GM23248 (cell line): Measurements from ENCODE around the gene B3GALNT1. TPM values are rescaled to one million over a fixed set of nuclear protein-coding genes. Genes with fewer than 3 reads are reported as not detected.
"Not testable (repeated sequence)": the region's sequence is repeated elsewhere in the genome, so short reads cannot be mapped to it uniquely, and the experiment has no call there.

ENCODE experiments used
- DNase-seq: peaks from one replicate; pipeline ENCODE4 v3.0.0-alpha.2; 2015
- H2AFZ ChIP-seq: fragments of 200-600 bp; sonication (generic); 2 replicates; pipeline ENCODE4 v1.6.1; 2016; ENCODE audit warnings: antibody characterized with exemption
- H3F3A ChIP-seq: fragments of 200-600 bp; sonication (generic); 2 replicates; pipeline ENCODE4 v1.6.1; 2016; ENCODE audit warnings: mild to moderate bottlenecking, antibody characterized with exemption, mixed run types; ENCODE audit not compliant: insufficient read depth
- H3K27ac ChIP-seq: fragments of 200-600 bp; sonication (generic); 2 replicates; pipeline ENCODE4 v1.5.1; 2016; ENCODE audit warnings: mild to moderate bottlenecking
- H3K27me3 ChIP-seq: fragments of 200-600 bp; sonication (generic); replicated peaks from 2 replicates; pipeline ENCODE4 v1.6.1; 2016; ENCODE audit warnings: mild to moderate bottlenecking; ENCODE audit not compliant: insufficient read depth
- H3K36me3 ChIP-seq: fragments of 200-600 bp; sonication (generic); 2 replicates; pipeline ENCODE4 v1.6.1; 2016; ENCODE audit warnings: low read depth, mild to moderate bottlenecking
- H3K4me1 ChIP-seq: fragments of 200-600 bp; sonication (generic); 2 replicates; pipeline ENCODE4 v1.6.1; 2016; ENCODE audit warnings: mild to moderate bottlenecking; ENCODE audit not compliant: insufficient read depth
- H3K4me2 ChIP-seq: fragments of 200-600 bp; sonication (generic); one replicate; pipeline ENCODE4 v1.6.1; 2016; ENCODE audit warnings: mild to moderate bottlenecking; ENCODE audit not compliant: unreplicated experiment
- H3K4me3 ChIP-seq: fragments of 200-600 bp; sonication (generic); 2 replicates; pipeline ENCODE4 v1.5.1; 2016; ENCODE audit warnings: mild to moderate bottlenecking
- H3K79me2 ChIP-seq: fragments of 200-600 bp; sonication (generic); 2 replicates; pipeline ENCODE4 v1.6.1; 2016; ENCODE audit warnings: mild to moderate bottlenecking; ENCODE audit not compliant: insufficient read depth
- H3K9ac ChIP-seq: fragments of 200-600 bp; sonication (generic); 2 replicates; pipeline ENCODE4 v1.6.1; 2016; ENCODE audit warnings: mild to moderate bottlenecking
- H3K9me2 ChIP-seq: fragments of 200-600 bp; sonication (generic); 2 replicates; pipeline ENCODE4 v1.6.1; 2016; ENCODE audit warnings: mixed run types, mild to moderate bottlenecking, moderate library complexity; ENCODE audit not compliant: insufficient read depth
- H3K9me3 ChIP-seq: fragments of 200-600 bp; sonication (generic); one replicate; pipeline ENCODE4 v1.6.1; 2017; ENCODE audit warnings: low read depth
- H4K20me1 ChIP-seq: fragments of 200-600 bp; sonication (generic); 2 replicates; pipeline ENCODE4 v1.6.0; 2016; ENCODE audit not compliant: insufficient read depth
- EZH2 ChIP-seq: fragments of 200-600 bp; sonication (generic); IDR thresholded peaks from 2 replicates; pipeline ENCODE4 v1.6.1; 2018; ENCODE audit warnings: antibody characterized with exemption, mild to moderate bottlenecking; ENCODE audit not compliant: insufficient read depth, poor library complexity, severe bottlenecking
- EZH2phosphoT487 ChIP-seq: fragments of 200-600 bp; sonication (generic); IDR thresholded peaks from 2 replicates; pipeline ENCODE4 v1.6.1; 2018; ENCODE audit warnings: antibody characterized with exemption, moderate library complexity, mild to moderate bottlenecking, low read depth; ENCODE audit not compliant: insufficient read depth
- WGBS, 2 experiments: methylation state at CpG; one replicate each; pipeline ENCODE4 v1.1.6; 2015 to 2017; ENCODE audit warnings: low lambda C conversion rate in 2 of 2, low coverage in 1 of 2; ENCODE audit errors: missing lambda C conversion rate in 2 of 2; 5-methylcytosine and 5-hydroxymethylcytosine counted together
- in situ Hi-C: fragments of 300-500 bp; cut with MboI; formaldehyde crosslinking; loops from 2 replicates; pipeline ENCODE4 v1.15.0; 2020
- polyA plus RNA-seq: library from polyadenylated mRNA; unstranded; fragments of >200 nt; fragmentation: Nextera tagmentation; extraction: Ambion mirVana; gene quantifications from 2 replicates; pipeline ENCODE4 v1.2.1, GENCODE V29; 2016
- total RNA-seq: library from RNA; depleted of rRNA; stranded (reverse); fragments of >200 nt; shearing (Covaris generic); gene quantifications from 2 replicates; pipeline ENCODE4 v1.2.3, GENCODE V29; 2014; rRNA removed

The B3GALNT1 gene
- total and polyA plus RNA-seq, 2 experiments from 2014 or later = 5.9 to 8.1 TPM

DNA sequence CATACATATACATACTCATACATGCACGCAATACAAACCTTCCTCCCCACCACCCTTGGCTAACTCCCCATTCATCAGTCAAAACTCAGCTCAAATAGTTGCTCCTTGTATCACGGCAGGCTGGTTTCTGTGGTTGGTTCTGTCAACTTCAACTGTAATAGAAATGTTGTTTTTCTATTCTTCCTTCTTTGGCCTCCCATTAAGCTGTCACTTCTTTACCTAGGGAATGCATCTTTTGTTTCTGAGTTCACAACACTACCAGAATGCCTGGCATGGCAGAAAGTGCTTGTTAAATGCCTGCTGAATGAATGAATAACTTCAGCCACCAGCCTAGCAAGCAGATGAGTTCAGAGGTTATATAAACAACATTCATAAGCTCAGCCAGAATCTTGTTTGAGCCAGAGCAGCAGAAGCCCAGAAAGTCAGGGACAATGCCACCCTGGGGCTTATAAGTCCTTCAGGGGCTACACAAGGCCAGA, 63.1 kb downstream of the B3GALNT1 start:
- TF ChIP-seq EZH2 = no peak
- no peak for TF ChIP-seq EZH2phosphoT487
- 58 to 64% methylated on average over 2 of the region's 2 CpGs for WGBS, 2 experiments
- no peaks in the 10 kb centered on the region for H3K36me3 ChIP-seq
- H3K9me2 ChIP-seq = no peaks in the 10 kb centered on the region
- no peaks in the 10 kb centered on the region for H3K27me3 ChIP-seq
- no peak overlapping the region for H3K4me3 ChIP-seq
- in situ Hi-C loops = no loop called here
- no peaks in the 10 kb centered on the region for H3F3A ChIP-seq
- no peak overlapping the region for H3K9ac ChIP-seq
- no peak overlapping the region for H3K4me2 ChIP-seq
- H2AFZ ChIP-seq = no peak overlapping the region
- no peak overlapping the region for H3K27ac ChIP-seq
- no peak for DNase-seq
- no peaks in the 10 kb centered on the region for H4K20me1 ChIP-seq
- H3K9me3 ChIP-seq = no peaks in the 10 kb centered on the region
- H3K4me1 ChIP-seq = no peaks in the 10 kb centered on the region
- H3K79me2 ChIP-seq = no peaks in the 10 kb centered on the region

DNA sequence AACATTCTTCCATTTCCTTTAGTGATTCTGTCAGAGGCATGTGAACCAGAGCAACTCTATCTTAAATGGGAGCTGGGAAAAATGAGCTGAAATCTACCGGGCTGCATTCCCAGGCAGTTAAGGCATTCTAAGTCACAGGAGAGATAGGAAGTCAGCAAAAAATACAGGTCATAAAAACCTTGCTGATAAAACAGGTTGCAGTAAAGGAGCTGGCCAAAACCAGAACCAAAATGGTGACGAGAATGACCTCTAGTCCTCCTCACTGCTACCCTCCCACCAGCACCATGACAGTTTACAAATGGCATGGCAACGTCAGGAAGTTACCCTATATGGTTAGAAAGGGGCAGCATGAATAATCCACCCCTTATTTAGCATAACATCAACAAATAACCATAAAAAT, 66.4 kb downstream of the B3GALNT1 start:
- 30 to 41% methylated on average over 3 of the region's 3 CpGs for WGBS, 2 experiments
- in situ Hi-C loops = no loop called here
- DNase-seq = no peak
- Histone ChIP-seq H3K9ac (no peak overlapping the region), H3K9me2 (no peaks in the 10 kb centered on the region), H4K20me1 (no peaks in the 10 kb centered on the region), H3K4me2 (no peak overlapping the region), H3K36me3 (no peaks in the 10 kb centered on the region), H3K27ac (no peak overlapping the region), H2AFZ (no peak overlapping the region), H3K27me3 (no peaks in the 10 kb centered on the region), H3F3A (no peaks in the 10 kb centered on the region), H3K79me2 (no peaks in the 10 kb centered on the region), H3K4me1 (no peaks in the 10 kb centered on the region), H3K9me3 (no peaks in the 10 kb centered on the region), H3K4me3 (no peak overlapping the region)
- TF ChIP-seq EZH2phosphoT487 (no peak), EZH2 (no peak)

DNA sequence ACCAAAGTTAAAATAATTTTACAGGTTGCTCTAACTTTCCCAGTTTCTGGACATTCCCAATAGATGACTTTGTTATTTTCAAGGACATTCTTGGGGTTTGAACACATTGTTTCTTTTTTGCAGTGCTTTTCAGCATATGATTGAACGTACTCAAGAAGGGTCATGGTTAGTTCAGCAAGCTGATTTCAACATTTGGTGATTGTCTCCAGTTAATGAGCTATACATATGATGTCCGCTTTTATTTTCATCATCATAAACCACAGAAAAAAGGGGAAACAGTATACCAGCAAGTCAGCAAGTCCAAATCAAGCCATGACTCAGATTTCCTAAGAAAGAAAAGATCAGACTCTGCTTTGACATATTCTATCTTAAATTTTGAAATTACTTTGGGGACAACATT, 69.4 kb downstream of the B3GALNT1 start:
- Histone ChIP-seq H3K9ac (no peak overlapping the region), H4K20me1 (no peaks in the 10 kb centered on the region), H3K27ac (no peak overlapping the region), H3K9me2 (no peaks in the 10 kb centered on the region), H3K36me3 (no peaks in the 10 kb centered on the region), H3K9me3 (no peaks in the 10 kb centered on the region), H2AFZ (no peak overlapping the region), H3K79me2 (no peaks in the 10 kb centered on the region), H3K4me1 (no peaks in the 10 kb centered on the region), H3K4me2 (no peak overlapping the region), H3F3A (no peaks in the 10 kb centered on the region), H3K27me3 (no peaks in the 10 kb centered on the region), H3K4me3 (no peak overlapping the region)
- in situ Hi-C loops = no loop called here
- 37 to 43% methylated on average over 2 of the region's 2 CpGs for WGBS, 2 experiments
- TF ChIP-seq EZH2 (no peak), EZH2phosphoT487 (no peak)
- peak; percentile 2 for DNase-seq

DNA sequence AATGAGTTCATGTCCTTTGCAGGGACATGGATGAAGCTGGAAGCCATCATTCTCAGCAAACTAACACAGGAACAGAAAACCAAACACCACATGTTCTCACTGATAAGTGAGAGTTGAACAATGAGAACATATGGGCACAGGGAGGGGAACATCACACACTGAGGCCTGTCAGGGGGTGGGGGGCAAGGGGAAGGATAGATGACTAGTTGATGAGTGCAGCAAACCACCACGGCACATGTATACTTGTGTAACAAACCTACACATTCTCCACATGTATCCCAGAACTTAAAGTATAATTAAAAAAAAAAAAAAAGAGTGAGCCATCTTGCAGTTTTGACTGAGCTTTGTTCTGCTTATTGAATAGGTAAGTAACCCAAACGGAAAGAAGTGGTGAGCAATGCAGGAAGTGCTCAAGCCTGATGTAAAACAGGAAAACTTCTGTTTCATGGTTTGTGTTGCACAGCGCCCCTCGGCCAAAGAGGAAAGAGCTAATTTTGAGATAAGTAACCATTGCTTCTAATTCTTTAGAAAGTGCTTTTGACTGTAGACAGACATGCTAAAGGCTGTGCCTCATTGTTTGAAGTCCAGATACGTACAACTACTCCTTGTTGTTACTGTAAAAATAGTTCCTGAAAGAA, 70.1 kb downstream of the B3GALNT1 start:
- H3K4me1 ChIP-seq, DNase-seq, H3K4me2 ChIP-seq, H3K27ac ChIP-seq, H3K9me3 ChIP-seq, H2AFZ ChIP-seq, H3F3A ChIP-seq, H3K9ac ChIP-seq, H3K4me3 ChIP-seq, H3K36me3 ChIP-seq, H3K27me3 ChIP-seq, in situ Hi-C loops, H4K20me1 ChIP-seq, H3K79me2 ChIP-seq, H3K9me2 ChIP-seq: not testable (repeated sequence)
- 40% methylated on average over 5 of the region's 5 CpGs for WGBS, 2 experiments

Other genes with a start within 250 kb of the B3GALNT1 start
- 79.4 and 107 TPM in 2 replicates for gene NMD3, start 116.0 kb upstream of the B3GALNT1 start, total RNA-seq
- gene NMD3, start 116.0 kb upstream of the B3GALNT1 start, polyA plus RNA-seq = 49.5 and 51.1 TPM in 2 replicates